Vagina (tissue), 2 donors: ENCODE measurements around the gene PHACTR2. TPM values are rescaled to one million over a fixed set of nuclear protein-coding genes. Genes with fewer than 3 reads are reported as not detected.

Source experiments
- DNase-seq, 2 donors: peaks; one replicate each; pipeline ENCODE4 v3.0.0-alpha.2; 2017; ENCODE audit errors: extremely low spot score in 2 of 2
- H3K27ac ChIP-seq: fragments of 200-600 bp; sonication (generic); one replicate; pipeline ENCODE4 v1.5.1; 2019
- H3K27me3 ChIP-seq: fragments of 200-600 bp; sonication (generic); one replicate; pipeline ENCODE4 v1.5.1; 2019
- H3K36me3 ChIP-seq, 2 donors: fragments of 200-600 bp; sonication (generic); one replicate each; pipeline ENCODE4 v1.5.1; 2017 to 2019
- H3K4me1 ChIP-seq: fragments of 200-600 bp; sonication (generic); one replicate; pipeline ENCODE4 v1.5.1; 2019
- H3K4me3 ChIP-seq, 2 donors: fragments of 200-600 bp; sonication (generic); 1 replicate in 1 of 2; 2 replicates in 1 of 2; pipeline ENCODE4 v1.5.1; 2016 to 2019
- H3K9me3 ChIP-seq: fragments of 200-600 bp; sonication (generic); one replicate; pipeline ENCODE4 v1.5.1; 2019
- POLR2A ChIP-seq, 2 donors: fragments of 450-650 bp; IDR thresholded peaks; one replicate each; pipeline ENCODE4 v1.6.1; 2017; ENCODE audit warnings: antibody characterized with exemption in 2 of 2, mild to moderate bottlenecking in 2 of 2, moderate library complexity in 2 of 2
- POLR2AphosphoS5 ChIP-seq, 2 donors: sonication (generic); formaldehyde crosslinking; IDR thresholded peaks; one replicate each; pipeline ENCODE4 v1.9.0; 2017; ENCODE audit warnings: antibody characterized with exemption in 2 of 2, mild to moderate bottlenecking in 2 of 2, low read depth in 1 of 2; ENCODE audit not compliant: insufficient read depth in 1 of 2
- intact Hi-C: fragments of 100-400 bp; cut with DNase I; formaldehyde crosslinking; loops from one replicate; pipeline ENCODE4 v1.15.1; 2023
- total RNA-seq: library from RNA; depleted of rRNA; stranded (reverse); fragments of >200 nt; gene quantifications from one replicate; pipeline ENCODE4 v1.2.3, GENCODE V29; 2016
- TF ChIP-seq, protein P1 (sequence below), 3 experiments: fragments of 450-650 bp in 2 of 3; fragments of 200-600 bp in 1 of 3; sonication (generic) in 1 of 3; IDR thresholded peaks; one replicate each; pipeline ENCODE4 v1.5.1; 2017 to 2019; ENCODE audit warnings: antibody characterized with exemption in 3 of 3, mild to moderate bottlenecking in 2 of 3, moderate library complexity in 2 of 3

PHACTR2 gene
- total RNA-seq, 1 donor from 2014 or later = 61.6 TPM

GRCh38 chr6:143747347-143747842 lies 69.6 kb downstream of the PHACTR2 start:
- no peaks in the 10 kb centered on the region for H3K27me3 ChIP-seq
- H3K27ac ChIP-seq = no peak overlapping the region
- DNase-seq = no peak
- H3K9me3 ChIP-seq = no peaks in the 10 kb centered on the region
- H3K36me3 ChIP-seq = no peaks in the 10 kb centered on the region
- H3K4me3 ChIP-seq = no peak overlapping the region
- TF ChIP-seq POLR2A (IDR thresholded peaks at IDR 0.05) (no peak), POLR2AphosphoS5 (IDR thresholded peaks at IDR 0.05; ENCODE audit: insufficient read depth in 1 of 2, low read depth in 1 of 2) (no peak)
- TF ChIP-seq, protein P1, sequence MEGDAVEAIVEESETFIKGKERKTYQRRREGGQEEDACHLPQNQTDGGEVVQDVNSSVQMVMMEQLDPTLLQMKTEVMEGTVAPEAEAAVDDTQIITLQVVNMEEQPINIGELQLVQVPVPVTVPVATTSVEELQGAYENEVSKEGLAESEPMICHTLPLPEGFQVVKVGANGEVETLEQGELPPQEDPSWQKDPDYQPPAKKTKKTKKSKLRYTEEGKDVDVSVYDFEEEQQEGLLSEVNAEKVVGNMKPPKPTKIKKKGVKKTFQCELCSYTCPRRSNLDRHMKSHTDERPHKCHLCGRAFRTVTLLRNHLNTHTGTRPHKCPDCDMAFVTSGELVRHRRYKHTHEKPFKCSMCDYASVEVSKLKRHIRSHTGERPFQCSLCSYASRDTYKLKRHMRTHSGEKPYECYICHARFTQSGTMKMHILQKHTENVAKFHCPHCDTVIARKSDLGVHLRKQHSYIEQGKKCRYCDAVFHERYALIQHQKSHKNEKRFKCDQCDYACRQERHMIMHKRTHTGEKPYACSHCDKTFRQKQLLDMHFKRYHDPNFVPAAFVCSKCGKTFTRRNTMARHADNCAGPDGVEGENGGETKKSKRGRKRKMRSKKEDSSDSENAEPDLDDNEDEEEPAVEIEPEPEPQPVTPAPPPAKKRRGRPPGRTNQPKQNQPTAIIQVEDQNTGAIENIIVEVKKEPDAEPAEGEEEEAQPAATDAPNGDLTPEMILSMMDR (IDR thresholded peaks at IDR 0.05) = no peak
- H3K4me1 ChIP-seq = peaks cover 43% of the 10 kb centered on the region
- intact Hi-C loops = no loop called here

DNA sequence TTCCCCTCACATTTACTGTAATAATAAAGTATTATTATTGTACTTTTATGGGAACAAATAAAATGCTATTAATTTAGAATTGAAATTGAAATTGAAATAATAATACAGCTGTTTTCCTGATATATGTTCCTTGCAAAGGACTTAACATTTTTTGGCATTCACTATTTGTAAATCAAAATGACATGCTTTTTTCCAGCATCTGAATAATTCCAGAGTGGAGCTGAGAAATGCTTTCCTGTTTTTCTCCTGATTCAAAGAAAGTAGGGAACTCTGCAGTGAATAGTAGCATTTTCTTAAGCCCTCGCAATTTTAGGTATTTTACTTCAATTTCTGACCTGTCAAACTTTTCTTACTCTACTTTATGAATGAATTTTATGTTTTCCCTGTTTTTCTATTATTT lies 72.1 kb downstream of the PHACTR2 start:
- Histone ChIP-seq H3K4me3 (no peak overlapping the region), H3K36me3 (no peaks in the 10 kb centered on the region), H3K9me3 (no peaks in the 10 kb centered on the region), H3K27me3 (no peaks in the 10 kb centered on the region), H3K27ac (no peak overlapping the region), H3K4me1 (peaks cover 20% of the 10 kb centered on the region)
- DNase-seq = no peak
- intact Hi-C loops = no loop called here
- no peak for TF ChIP-seq POLR2A (IDR thresholded peaks at IDR 0.05)
- TF ChIP-seq, protein P1 (IDR thresholded peaks at IDR 0.05) = no peak
- no peak for TF ChIP-seq POLR2AphosphoS5 (IDR thresholded peaks at IDR 0.05; ENCODE audit: insufficient read depth in 1 of 2, low read depth in 1 of 2)

DNA sequence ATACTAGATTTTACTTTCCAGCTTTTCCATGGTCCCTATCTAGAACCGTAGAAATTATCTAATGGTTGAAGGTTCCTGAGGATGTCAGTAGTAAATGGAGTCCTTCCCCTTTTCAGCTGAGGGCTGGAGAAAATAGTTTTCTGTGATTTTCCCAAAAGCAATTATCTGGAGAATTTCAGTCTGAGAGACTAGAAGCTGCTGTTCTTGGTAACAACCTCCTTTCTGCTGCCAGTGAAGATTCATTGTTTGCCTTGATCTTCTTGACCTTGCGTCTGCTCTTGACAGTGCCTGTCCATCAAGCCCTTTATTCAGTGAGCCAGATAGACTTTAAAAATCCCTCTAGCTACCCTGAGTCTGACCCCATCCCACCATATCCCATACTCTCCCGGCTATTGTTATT lies 73.1 kb downstream of the PHACTR2 start:
- H3K4me3 ChIP-seq = no peak overlapping the region
- H3K36me3 ChIP-seq = no peaks in the 10 kb centered on the region
- peaks cover 10% of the 10 kb centered on the region for H3K4me1 ChIP-seq
- no peak for DNase-seq
- H3K27ac ChIP-seq = no peak overlapping the region
- no peaks in the 10 kb centered on the region for H3K27me3 ChIP-seq
- H3K9me3 ChIP-seq = no peaks in the 10 kb centered on the region
- intact Hi-C loops = no loop called here
- TF ChIP-seq, protein P1 (IDR thresholded peaks at IDR 0.05) = no peak
- TF ChIP-seq POLR2A (IDR thresholded peaks at IDR 0.05) = no peak
- TF ChIP-seq POLR2AphosphoS5 (IDR thresholded peaks at IDR 0.05; ENCODE audit: insufficient read depth in 1 of 2, low read depth in 1 of 2) = no peak

DNA sequence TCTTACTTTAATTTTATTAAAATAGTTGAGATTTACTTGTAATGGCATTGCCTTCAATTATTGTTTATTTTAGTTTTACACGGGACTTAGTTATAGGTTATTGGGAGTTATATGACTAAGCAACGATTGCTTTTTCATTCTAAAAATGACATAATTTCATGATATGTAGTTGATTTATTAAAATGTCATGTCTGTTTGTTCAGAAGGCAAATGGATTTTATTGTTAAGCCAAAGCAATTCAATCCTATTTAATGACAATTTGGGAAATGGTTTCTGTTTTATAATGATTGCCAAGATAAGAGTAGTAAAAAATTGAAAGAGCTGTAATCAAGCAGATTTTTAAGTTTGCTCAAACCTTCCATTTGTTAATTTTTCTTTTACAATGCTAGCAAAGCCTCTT lies 74.7 kb downstream of the PHACTR2 start:
- DNase-seq = no peak
- H3K36me3 ChIP-seq = no peaks in the 10 kb centered on the region
- TF ChIP-seq, protein P1 (IDR thresholded peaks at IDR 0.05) = no peak
- TF ChIP-seq POLR2A (IDR thresholded peaks at IDR 0.05) = no peak
- no peak for TF ChIP-seq POLR2AphosphoS5 (IDR thresholded peaks at IDR 0.05; ENCODE audit: insufficient read depth in 1 of 2, low read depth in 1 of 2)
- H3K9me3 ChIP-seq = no peaks in the 10 kb centered on the region
- H3K27me3 ChIP-seq = no peaks in the 10 kb centered on the region
- intact Hi-C loops = no loop called here
- H3K4me1 ChIP-seq = no peaks in the 10 kb centered on the region
- H3K27ac ChIP-seq = no peak overlapping the region
- H3K4me3 ChIP-seq = no peak overlapping the region

DNA sequence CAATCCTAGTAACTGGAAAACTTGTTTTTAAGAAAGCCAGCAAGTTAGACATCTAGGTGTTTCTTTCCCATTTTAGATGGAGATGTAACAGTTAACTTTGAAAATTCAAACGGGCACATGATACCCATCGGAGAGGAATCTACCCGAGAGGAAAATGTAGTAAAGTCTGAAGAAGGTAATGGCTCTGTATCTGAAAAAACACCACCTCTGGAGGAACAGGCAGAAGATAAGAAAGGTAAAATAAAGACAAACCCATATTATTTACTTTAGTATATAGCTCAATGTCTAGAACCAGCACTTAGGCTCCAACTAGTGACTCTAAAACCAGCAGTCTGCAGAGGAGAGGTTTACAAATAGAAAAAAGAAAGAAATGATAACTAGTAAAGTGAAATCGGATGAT lies 75.9 kb downstream of the PHACTR2 start:
- H3K36me3 ChIP-seq = no peaks in the 10 kb centered on the region
- H3K4me1 ChIP-seq = no peaks in the 10 kb centered on the region
- DNase-seq = no peak
- no peak overlapping the region for H3K4me3 ChIP-seq
- no peaks in the 10 kb centered on the region for H3K27me3 ChIP-seq
- H3K27ac ChIP-seq = no peak overlapping the region
- TF ChIP-seq POLR2AphosphoS5 (IDR thresholded peaks at IDR 0.05; ENCODE audit: insufficient read depth in 1 of 2, low read depth in 1 of 2) = no peak
- TF ChIP-seq, protein P1 (IDR thresholded peaks at IDR 0.05) = no peak
- TF ChIP-seq POLR2A (IDR thresholded peaks at IDR 0.05) = no peak
- intact Hi-C loops = no loop called here
- no peaks in the 10 kb centered on the region for H3K9me3 ChIP-seq
